Colonic mucosa (tissue), 4 donors: Measurements from ENCODE around the gene CKAP5. TPM values are rescaled to one million over a fixed set of nuclear protein-coding genes. Genes with fewer than 3 reads are reported as not detected.

Source experiments
- DNase-seq: peaks from one replicate; pipeline ENCODE4 v3.0.0-alpha.2; 2020
- H3K27ac ChIP-seq: fragments of 200-600 bp; one replicate; pipeline ENCODE4 v1.8.0; 2021
- H3K27me3 ChIP-seq: fragments of 200-600 bp; one replicate; pipeline ENCODE4 v1.8.0; 2021
- H3K36me3 ChIP-seq: fragments of 200-600 bp; one replicate; pipeline ENCODE4 v1.8.0; 2021
- H3K4me1 ChIP-seq: fragments of 200-600 bp; one replicate; pipeline ENCODE4 v1.8.0; 2021; ENCODE audit warnings: mild to moderate bottlenecking
- H3K4me3 ChIP-seq: fragments of 200-600 bp; one replicate; pipeline ENCODE4 v1.8.0; 2021
- H3K9ac ChIP-seq, 2 donors: one replicate each; pipeline ENCODE4 v1.7.0; 2013; ENCODE audit warnings: control low read depth in 2 of 2, low read depth in 2 of 2, low read length in 2 of 2
- H3K9me3 ChIP-seq: fragments of 200-600 bp; one replicate; pipeline ENCODE4 v1.8.0; 2021
- CTCF ChIP-seq: fragments of 200-600 bp; IDR thresholded peaks from one replicate; pipeline ENCODE4 v1.8.0; 2022; ENCODE audit warnings: antibody characterized with exemption, mild to moderate bottlenecking
- intact Hi-C: fragments of 100-400 bp; cut with DNase I; formaldehyde crosslinking; loops from one replicate; pipeline ENCODE4 v1.14.1; 2022
- total RNA-seq, 2 donors: library from RNA; stranded (reverse); fragmentation: NEBNext Ultra II Directional in 1 of 2; extraction: Animal tissue kit (Norgen Biotek cat#: 25700) in 1 of 2; gene quantifications; one replicate each; pipeline ENCODE4 v1.2.1, GENCODE V29; 2021
- donor health status: healthy.
- donor health status: DM: no; HTN: no; CAD: no.
- donor health status: DM: no; HTN: no; CAD: no.

The CKAP5 gene
- total RNA-seq, 2 donors from 2014 or later: 71.2 to 105 TPM

GRCh38 chr11:46836431-46836830 is 9.6 kb downstream of the CKAP5 start:
- Histone ChIP-seq H3K4me1 (no peaks in the 10 kb centered on the region), H3K9ac (no peak overlapping the region), H3K4me3 (no peak overlapping the region), H3K36me3 (no peaks in the 10 kb centered on the region), H3K9me3 (no peaks in the 10 kb centered on the region), H3K27ac (no peak overlapping the region), H3K27me3 (no peaks in the 10 kb centered on the region)
- DNase-seq: no peak
- intact Hi-C loops: no loop called here
- no peak for TF ChIP-seq CTCF

- H3K4me3 ChIP-seq: no peak overlapping the region
- no peak for TF ChIP-seq CTCF
- H3K27me3 ChIP-seq: no peaks in the 10 kb centered on the region
- H3K36me3 ChIP-seq: no peaks in the 10 kb centered on the region
- H3K9ac ChIP-seq: no peak overlapping the region
- no peaks in the 10 kb centered on the region for H3K9me3 ChIP-seq
- no peak for DNase-seq
- H3K27ac ChIP-seq: no peak overlapping the region
- intact Hi-C loops: no loop called here
- H3K4me1 ChIP-seq: no peaks in the 10 kb centered on the region
Observed at GRCh38 chr11:46835897-46836296, 10.2 kb downstream of the CKAP5 start.

- no peak overlapping the region for H3K4me3 ChIP-seq
- no peaks in the 10 kb centered on the region for H3K27me3 ChIP-seq
- intact Hi-C loops: no loop called here
- H3K27ac ChIP-seq: no peak overlapping the region
- no peak for TF ChIP-seq CTCF
- H3K36me3 ChIP-seq: no peaks in the 10 kb centered on the region
- no peaks in the 10 kb centered on the region for H3K9me3 ChIP-seq
- no peak overlapping the region for H3K9ac ChIP-seq
- no peaks in the 10 kb centered on the region for H3K4me1 ChIP-seq
- no peak for DNase-seq
Observed at GRCh38 chr11:46834821-46835220, 11.3 kb downstream of the CKAP5 start.

- intact Hi-C loops: no loop called here
- H3K9ac ChIP-seq: no peak overlapping the region
Observed at GRCh38 chr11:46832511-46833214, 13.4 kb downstream of the CKAP5 start.

GRCh38 chr11:46827995-46828394 is 18.1 kb downstream of the CKAP5 start:
- peaks cover 3% of the 10 kb centered on the region for H3K4me1 ChIP-seq

More at GRCh38 chr11:46832511-46833214, 13.4 kb downstream of the CKAP5 start:
- DNase-seq: no peak
- Histone ChIP-seq H3K4me3 (no peak overlapping the region), H3K4me1 (peaks cover 3% of the 10 kb centered on the region), H3K9me3 (no peaks in the 10 kb centered on the region), H3K27ac (no peak overlapping the region), H3K27me3 (no peaks in the 10 kb centered on the region), H3K36me3 (no peaks in the 10 kb centered on the region)
- TF ChIP-seq CTCF: no peak

More at GRCh38 chr11:46827995-46828394, 18.1 kb downstream of the CKAP5 start:
- Histone ChIP-seq H3K9ac (no peak overlapping the region), H3K4me3 (no peak overlapping the region), H3K9me3 (no peaks in the 10 kb centered on the region), H3K27me3 (no peaks in the 10 kb centered on the region), H3K36me3 (no peaks in the 10 kb centered on the region), H3K27ac (no peak overlapping the region)
- TF ChIP-seq CTCF: no peak
- intact Hi-C loops: loop anchor here (1.0 kb wide), 1 partner anchor 18 kb away; the partner anchor contains the start of gene CKAP5
- no peak for DNase-seq
